ENCODE measurements around the gene CLEC4G.

GRCh38 chr19:7775761-7776160 lies 43.9 kb upstream of the CLEC4G start:
- TF ChIP-seq EP300 (conservative IDR thresholded peaks at IDR 0.05; ENCODE audit: poor library complexity, severe bottlenecking) (no peak), TAF1 (IDR thresholded peaks at IDR 0.05; ENCODE audit: low read depth) (no peak)

Data from neural cell (in vitro differentiated cells).